Liver (tissue), 9 donors: ENCODE data around the gene GPC1. TPM values are rescaled to one million over a fixed set of nuclear protein-coding genes. Genes with fewer than 3 reads are reported as not detected.

ENCODE experiments used
- DNase-seq: peaks from one replicate; pipeline ENCODE4 v3.0.0-alpha.2; 2017; ENCODE audit warnings: low spot score
- H3K27ac ChIP-seq, 2 donors: one replicate each; pipeline ENCODE4 v1.7.0; 2013; ENCODE audit warnings: inconsistent platforms in 2 of 2, low read length in 2 of 2, control low read depth in 1 of 2, low read depth in 1 of 2, mild to moderate bottlenecking in 1 of 2
- H3K27me3 ChIP-seq, 4 donors: one replicate each; pipeline versions ENCODE4 v1.6.1 to v1.7.0; 2013; ENCODE audit warnings: low read length in 3 of 4, inconsistent platforms in 1 of 4, mild to moderate bottlenecking in 1 of 4, moderate library complexity in 1 of 4; ENCODE audit not compliant: control insufficient read depth in 4 of 4, insufficient read depth in 4 of 4
- H3K36me3 ChIP-seq, 4 donors: one replicate each; pipeline versions ENCODE4 v1.6.1 to v1.7.0; 2013; ENCODE audit warnings: low read length in 3 of 4, mild to moderate bottlenecking in 3 of 4, low read depth in 1 of 4, moderate library complexity in 1 of 4; ENCODE audit not compliant: control insufficient read depth in 4 of 4, insufficient read depth in 3 of 4
- H3K4me1 ChIP-seq, 4 donors: one replicate each; pipeline versions ENCODE4 v1.6.1 to v1.7.0; 2013; ENCODE audit warnings: low read length in 3 of 4, mild to moderate bottlenecking in 3 of 4, moderate library complexity in 1 of 4; ENCODE audit not compliant: control insufficient read depth in 4 of 4, insufficient read depth in 4 of 4
- H3K4me3 ChIP-seq, 3 donors: one replicate each; pipeline versions ENCODE4 v1.6.1 to v1.7.0; 2013; ENCODE audit warnings: low read length in 3 of 3, control low read depth in 1 of 3, low read depth in 1 of 3, mild to moderate bottlenecking in 1 of 3
- H3K9ac ChIP-seq, 2 donors: one replicate each; pipeline ENCODE4 v1.7.0; 2013; ENCODE audit warnings: low read length in 2 of 2, mild to moderate bottlenecking in 2 of 2, moderate library complexity in 2 of 2, control low read depth in 1 of 2, low read depth in 1 of 2
- H3K9me3 ChIP-seq, 4 donors: one replicate each; pipeline versions ENCODE4 v1.6.1 to v1.7.0; 2013; ENCODE audit warnings: low read length in 3 of 4; ENCODE audit not compliant: control insufficient read depth in 4 of 4
- ATF3 ChIP-seq: IDR thresholded peaks from 2 replicates; pipeline ENCODE4 v1.6.1; 2016; ENCODE audit warnings: antibody characterized with exemption
- CTCF ChIP-seq: fragments of 150-350 bp; IDR thresholded peaks from 2 replicates; pipeline ENCODE4 v1.5.1; 2017; ENCODE audit warnings: improper control_type of control experiment, low read depth, low read length; ENCODE audit not compliant: missing input control
- EGR1 ChIP-seq, 2 donors: IDR thresholded peaks; 2 replicates each; pipeline ENCODE4 v1.6.1; 2016 to 2018; ENCODE audit warnings: antibody characterized with exemption in 2 of 2, low read depth in 2 of 2
- FOXA1 ChIP-seq: IDR thresholded peaks from 2 replicates; pipeline ENCODE4 v1.6.1; 2016; ENCODE audit warnings: antibody characterized with exemption
- FOXA2 ChIP-seq: IDR thresholded peaks from 2 replicates; pipeline ENCODE4 v1.6.1; 2016; ENCODE audit warnings: antibody characterized with exemption
- GABPA ChIP-seq, 2 donors: IDR thresholded peaks in 1 of 2; conservative IDR thresholded peaks in 1 of 2; 2 replicates each; pipeline ENCODE4 v1.6.1; 2016; ENCODE audit warnings: antibody characterized with exemption in 2 of 2, mild to moderate bottlenecking in 1 of 2, moderate library complexity in 1 of 2
- HNF4A ChIP-seq, 2 donors: conservative IDR thresholded peaks; 2 replicates each; pipeline ENCODE4 v1.6.1; 2016; ENCODE audit warnings: antibody characterized with exemption in 2 of 2, mild to moderate bottlenecking in 2 of 2
- HNF4G ChIP-seq: IDR thresholded peaks from 2 replicates; pipeline ENCODE4 v1.6.1; 2016; ENCODE audit warnings: antibody characterized with exemption
- JUND ChIP-seq, 2 donors: IDR thresholded peaks; 2 replicates each; pipeline ENCODE4 v1.6.1; 2016; ENCODE audit warnings: antibody characterized with exemption in 2 of 2
- MAX ChIP-seq: IDR thresholded peaks from 2 replicates; pipeline ENCODE4 v1.6.1; 2016; ENCODE audit warnings: antibody characterized with exemption
- RAD21 ChIP-seq, 2 donors: IDR thresholded peaks; 2 replicates each; pipeline ENCODE4 v1.6.1; 2016; ENCODE audit warnings: antibody characterized with exemption in 2 of 2, mild to moderate bottlenecking in 2 of 2
- REST ChIP-seq: IDR thresholded peaks from 2 replicates; pipeline ENCODE4 v1.6.1; 2016; ENCODE audit warnings: antibody characterized with exemption, mild to moderate bottlenecking
- SP1 ChIP-seq: IDR thresholded peaks from 2 replicates; pipeline ENCODE4 v1.6.1; 2018; ENCODE audit warnings: antibody characterized with exemption, mild to moderate bottlenecking
- TAF1 ChIP-seq: conservative IDR thresholded peaks from 2 replicates; pipeline ENCODE4 v1.6.1; 2016; ENCODE audit warnings: antibody characterized with exemption, mild to moderate bottlenecking
- YY1 ChIP-seq: IDR thresholded peaks from 2 replicates; pipeline ENCODE4 v1.6.1; 2016; ENCODE audit warnings: antibody characterized with exemption, mild to moderate bottlenecking
- ZBTB33 ChIP-seq: IDR thresholded peaks from 2 replicates; pipeline ENCODE4 v1.6.1; 2016; ENCODE audit warnings: antibody characterized with exemption
- WGBS: extraction: QIAGEN DNeasy Blood & Tissue Kit; methylation state at CpG from one replicate; pipeline ENCODE4 v1.1.7; 2013; 5-methylcytosine and 5-hydroxymethylcytosine counted together
- polyA plus RNA-seq, 2 donors: library from polyadenylated mRNA; stranded (reverse) in 1 of 2; unstranded in 1 of 2; fragments of 200-250 nt in 1 of 2; fragments of >200 nt in 1 of 2; fragmentation: Nextera tagmentation in 1 of 2; extraction: Ambion mirVana in 1 of 2; gene quantifications; one replicate each; pipeline versions ENCODE4 v1.2.1 to v1.2.3, GENCODE V29; 2013 to 2015
- total RNA-seq, 2 donors: library from RNA; depleted of rRNA; stranded (reverse); fragments of >200 nt; gene quantifications; one replicate each; pipeline ENCODE4 v1.2.3, GENCODE V29; 2014
- donor health status: healthy.
- donor health status: healthy.
- donor health status: healthy.
- donor health status: healthy.
- donor health status: healthy.

The GPC1 gene
- total and polyA plus RNA-seq, 4 donors, result 3.2 to 41.0 (median 9.1) TPM

GRCh38 chr2:240464514-240465241, 29.2 kb downstream of the GPC1 start:
- no peak for DNase-seq
- WGBS, result 86% methylated on average over 43 of the region's 43 CpGs
- H3K4me3 ChIP-seq, result no peak overlapping the region
- H3K9ac ChIP-seq, result no peak overlapping the region
- no peaks in the 10 kb centered on the region for H3K4me1 ChIP-seq
- H3K27me3 ChIP-seq, result no peaks in the 10 kb centered on the region
- no peak overlapping the region for H3K27ac ChIP-seq
- no peaks in the 10 kb centered on the region for H3K9me3 ChIP-seq
- H3K36me3 ChIP-seq, result peaks cover 0 to 8% (median 4%) of the 10 kb centered on the region in 4 donors
- TF ChIP-seq GABPA (IDR thresholded peaks at IDR 0.05 in 1 of 2, conservative IDR thresholded peaks at IDR 0.05 in 1 of 2) (no peak), CTCF (no peak), ZBTB33 (no peak), FOXA1 (no peak), RAD21 (IDR thresholded peaks at IDR 0.05) (no peak), HNF4G (no peak), REST (no peak), ATF3 (no peak), EGR1 (IDR thresholded peaks at IDR 0.05; ENCODE audit: low read depth in 2 of 2) (no peak), YY1 (no peak), TAF1 (no peak), MAX (no peak), SP1 (no peak), FOXA2 (no peak), HNF4A (conservative IDR thresholded peaks at IDR 0.05) (no peak), JUND (IDR thresholded peaks at IDR 0.05) (no peak)
